Hepatocyte (in vitro differentiated cells): ENCODE results near the gene APEX1. TPM values are rescaled to one million over a fixed set of nuclear protein-coding genes. Genes with fewer than 3 reads are reported as not detected.

Experiments used
- DNase-seq: peaks from one replicate; pipeline ENCODE4 v3.0.0-alpha.2; 2016; ENCODE audit warnings: low spot score
- H2AFZ ChIP-seq: fragments of 200-600 bp; sonication (generic); 2 replicates; pipeline ENCODE4 v1.6.0; 2016; ENCODE audit warnings: antibody characterized with exemption, mild to moderate bottlenecking
- H3K27ac ChIP-seq: fragments of 200-600 bp; sonication (generic); 2 replicates; pipeline ENCODE4 v1.5.1; 2016; ENCODE audit warnings: mild to moderate bottlenecking
- H3K27me3 ChIP-seq: fragments of 200-600 bp; sonication (generic); 2 replicates; pipeline ENCODE4 v1.6.1; 2016
- H3K36me3 ChIP-seq: fragments of 200-600 bp; sonication (generic); replicated peaks from 2 replicates; pipeline ENCODE4 v1.5.1; 2016; ENCODE audit warnings: low read depth; ENCODE audit not compliant: insufficient read depth
- H3K4me1 ChIP-seq: fragments of 200-600 bp; sonication (generic); 2 replicates; pipeline ENCODE4 v1.5.1; 2016; ENCODE audit warnings: mild to moderate bottlenecking, moderate library complexity; ENCODE audit not compliant: insufficient read depth
- H3K4me2 ChIP-seq: fragments of 200-600 bp; sonication (generic); 2 replicates; pipeline ENCODE4 v1.6.0; 2016
- H3K4me3 ChIP-seq: fragments of 200-600 bp; sonication (generic); 2 replicates; pipeline ENCODE4 v1.5.1; 2016; ENCODE audit warnings: mild to moderate bottlenecking
- H3K79me2 ChIP-seq: fragments of 200-600 bp; sonication (generic); 2 replicates; pipeline ENCODE4 v1.6.0; 2017; ENCODE audit warnings: mild to moderate bottlenecking
- H3K9me2 ChIP-seq: fragments of 200-600 bp; sonication (generic); replicated peaks from 2 replicates; pipeline ENCODE4 v1.6.0; 2017; ENCODE audit warnings: mild to moderate bottlenecking; ENCODE audit not compliant: insufficient read depth
- H3K9me3 ChIP-seq: fragments of 200-600 bp; sonication (generic); 2 replicates; pipeline ENCODE4 v1.5.1; 2016; ENCODE audit warnings: low read depth, mild to moderate bottlenecking
- H4K20me1 ChIP-seq: fragments of 200-600 bp; sonication (generic); 2 replicates; pipeline ENCODE4 v1.6.0; 2016; ENCODE audit warnings: mild to moderate bottlenecking; ENCODE audit not compliant: insufficient read depth, poor library complexity, severe bottlenecking
- EZH2 ChIP-seq: fragments of 200-600 bp; sonication (generic); IDR thresholded peaks from 2 replicates; pipeline ENCODE4 v1.6.1; 2016; ENCODE audit warnings: antibody characterized with exemption, mild to moderate bottlenecking, borderline replicate concordance
- EZH2phosphoT487 ChIP-seq: fragments of 200-600 bp; sonication (generic); IDR thresholded peaks from one replicate; pipeline ENCODE4 v1.6.1; 2018; ENCODE audit warnings: antibody characterized with exemption, mild to moderate bottlenecking, low read depth, moderate library complexity; ENCODE audit not compliant: unreplicated experiment, severe bottlenecking
- WGBS: methylation state at CpG from one replicate; pipeline ENCODE4 v1.1.6; 2016; ENCODE audit warnings: low lambda C conversion rate; ENCODE audit errors: missing lambda C conversion rate; 5-methylcytosine and 5-hydroxymethylcytosine counted together
- polyA plus RNA-seq: library from polyadenylated mRNA; unstranded; fragments of >200 nt; fragmentation: Nextera tagmentation; extraction: Ambion mirVana; gene quantifications from 2 replicates; pipeline ENCODE4 v1.2.1, GENCODE V29; 2016
- total RNA-seq: library from RNA; depleted of rRNA; stranded (reverse); fragments of >200 nt; gene quantifications from 2 replicates; pipeline ENCODE4 v1.2.3, GENCODE V29; 2014
- TF ChIP-seq, protein P1 (sequence below): fragments of 200-600 bp; sonication (generic); IDR thresholded peaks from 2 replicates; pipeline ENCODE4 v1.5.1; 2016; ENCODE audit warnings: antibody characterized with exemption, mild to moderate bottlenecking; ENCODE audit not compliant: poor library complexity

APEX1 gene
- total and polyA plus RNA-seq, 2 experiments from 2014 or later, result 56.5 to 147 TPM

DNA sequence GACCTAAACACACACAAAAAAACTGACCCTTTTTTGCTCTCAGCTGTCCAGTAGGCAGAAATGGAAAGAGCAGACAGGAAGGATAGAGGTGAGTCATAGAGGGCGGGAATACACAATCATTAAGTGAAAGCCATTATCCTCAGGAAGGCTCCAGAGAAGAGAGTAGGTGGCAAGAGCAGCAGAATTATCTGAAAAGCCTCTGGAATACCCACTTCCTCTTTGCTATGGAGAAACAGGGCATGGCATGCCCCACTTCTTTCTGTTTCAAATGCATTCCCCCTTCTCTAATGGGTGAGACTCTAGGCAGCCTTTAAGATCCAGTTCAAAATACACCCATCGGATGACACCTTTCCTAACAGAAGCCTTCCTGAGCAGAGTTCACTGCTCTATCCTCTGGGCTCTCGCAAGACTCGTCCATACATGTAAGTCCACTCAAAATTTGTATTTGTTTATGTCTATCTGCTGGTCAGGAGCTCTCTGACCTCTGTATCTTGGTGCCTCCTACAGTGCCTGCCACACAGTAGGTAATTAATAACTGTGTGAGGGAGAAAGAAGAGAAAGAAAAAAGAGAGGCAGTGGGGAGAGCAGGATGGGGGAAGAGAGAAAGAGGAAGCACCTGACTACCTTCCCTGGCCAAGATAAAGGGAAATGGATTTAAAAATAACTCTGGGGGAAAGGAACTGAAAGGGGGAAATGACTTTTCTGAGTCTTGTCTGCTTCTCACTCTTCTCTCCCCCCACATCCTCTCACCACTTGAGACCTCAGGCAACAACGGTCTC, 27.6 kb upstream of the APEX1 start:
- WGBS, result 76% methylated on average over 5 of the region's 5 CpGs
- no peaks in the 10 kb centered on the region for H3K9me3 ChIP-seq
- DNase-seq, result peak; percentile 61
- H3K36me3 ChIP-seq, result no peaks in the 10 kb centered on the region
- no peaks in the 10 kb centered on the region for H4K20me1 ChIP-seq
- no peaks in the 10 kb centered on the region for H3K9me2 ChIP-seq
- peaks cover 5% of the 10 kb centered on the region for H3K4me1 ChIP-seq
- TF ChIP-seq EZH2, result no peak
- TF ChIP-seq EZH2phosphoT487, result no peak
- TF ChIP-seq, protein P1, sequence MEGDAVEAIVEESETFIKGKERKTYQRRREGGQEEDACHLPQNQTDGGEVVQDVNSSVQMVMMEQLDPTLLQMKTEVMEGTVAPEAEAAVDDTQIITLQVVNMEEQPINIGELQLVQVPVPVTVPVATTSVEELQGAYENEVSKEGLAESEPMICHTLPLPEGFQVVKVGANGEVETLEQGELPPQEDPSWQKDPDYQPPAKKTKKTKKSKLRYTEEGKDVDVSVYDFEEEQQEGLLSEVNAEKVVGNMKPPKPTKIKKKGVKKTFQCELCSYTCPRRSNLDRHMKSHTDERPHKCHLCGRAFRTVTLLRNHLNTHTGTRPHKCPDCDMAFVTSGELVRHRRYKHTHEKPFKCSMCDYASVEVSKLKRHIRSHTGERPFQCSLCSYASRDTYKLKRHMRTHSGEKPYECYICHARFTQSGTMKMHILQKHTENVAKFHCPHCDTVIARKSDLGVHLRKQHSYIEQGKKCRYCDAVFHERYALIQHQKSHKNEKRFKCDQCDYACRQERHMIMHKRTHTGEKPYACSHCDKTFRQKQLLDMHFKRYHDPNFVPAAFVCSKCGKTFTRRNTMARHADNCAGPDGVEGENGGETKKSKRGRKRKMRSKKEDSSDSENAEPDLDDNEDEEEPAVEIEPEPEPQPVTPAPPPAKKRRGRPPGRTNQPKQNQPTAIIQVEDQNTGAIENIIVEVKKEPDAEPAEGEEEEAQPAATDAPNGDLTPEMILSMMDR, result no peak
- H3K27ac ChIP-seq, result peak overlapping the region; percentile 85
- peak overlapping the region; percentile 65 for H3K4me2 ChIP-seq
- H3K27me3 ChIP-seq, result no peaks in the 10 kb centered on the region
- peak overlapping the region; percentile 4 for H2AFZ ChIP-seq
- no peaks in the 10 kb centered on the region for H3K79me2 ChIP-seq
- H3K4me3 ChIP-seq, result no peak overlapping the region

DNA sequence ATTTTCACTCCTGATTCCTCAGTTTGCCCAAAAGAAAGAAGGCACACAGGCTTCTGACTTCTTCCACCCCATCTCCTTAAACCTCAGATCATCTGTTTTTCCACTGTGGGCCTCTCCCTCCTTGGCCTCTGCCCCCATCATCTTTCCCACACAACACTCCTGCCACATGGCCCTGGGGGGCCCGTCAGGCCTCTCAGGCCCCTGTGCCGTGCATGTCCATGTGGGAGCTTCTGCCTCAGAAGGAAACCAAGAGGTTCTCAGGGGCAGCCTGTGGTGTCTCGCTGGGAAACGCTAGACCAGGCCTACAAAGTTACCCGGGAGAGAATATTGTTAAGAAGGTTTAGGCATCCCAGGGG, 27.0 kb upstream of the APEX1 start:
- Histone ChIP-seq H3K79me2 (no peaks in the 10 kb centered on the region), H3K36me3 (no peaks in the 10 kb centered on the region), H4K20me1 (no peaks in the 10 kb centered on the region), H3K9me2 (no peaks in the 10 kb centered on the region), H3K4me1 (peaks cover 5% of the 10 kb centered on the region), H2AFZ (no peak overlapping the region), H3K9me3 (no peaks in the 10 kb centered on the region), H3K27ac (peak overlapping the region; percentile 85), H3K4me2 (peak overlapping the region; percentile 65), H3K27me3 (no peaks in the 10 kb centered on the region), H3K4me3 (no peak overlapping the region)
- TF ChIP-seq, protein P1, result no peak
- no peak for TF ChIP-seq EZH2phosphoT487
- TF ChIP-seq EZH2, result no peak
- no peak for DNase-seq
- whole genome bisulfite sequencing, result 88% methylated on average over 5 of the region's 5 CpGs

DNA sequence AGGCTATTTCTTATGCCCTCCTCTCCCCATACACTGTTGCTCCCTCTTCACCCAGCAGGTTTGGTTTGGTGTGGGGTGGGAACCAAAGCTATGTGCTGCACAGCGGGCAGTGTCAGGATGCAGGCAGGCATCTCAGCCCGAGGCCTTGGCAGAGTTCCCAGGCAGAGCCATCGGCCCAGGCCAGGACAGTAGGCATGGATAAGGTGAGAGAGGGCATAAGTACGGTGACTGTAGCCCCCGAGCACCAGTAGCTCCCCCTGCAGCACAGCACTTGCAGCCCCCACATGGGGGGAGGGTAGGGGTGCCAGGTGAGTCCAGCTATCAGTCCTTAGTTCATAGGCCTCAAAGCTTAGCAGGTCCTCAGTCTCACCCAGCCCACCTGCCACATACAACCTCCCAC, 26.2 kb upstream of the APEX1 start:
- peaks cover 5% of the 10 kb centered on the region for H3K4me1 ChIP-seq
- H3K9me3 ChIP-seq, result no peaks in the 10 kb centered on the region
- no peak overlapping the region for H3K4me3 ChIP-seq
- H3K27ac ChIP-seq, result no peak overlapping the region
- H3K27me3 ChIP-seq, result no peaks in the 10 kb centered on the region
- H2AFZ ChIP-seq, result no peak overlapping the region
- H3K9me2 ChIP-seq, result no peaks in the 10 kb centered on the region
- no peak overlapping the region for H3K4me2 ChIP-seq
- no peak for DNase-seq
- no peaks in the 10 kb centered on the region for H4K20me1 ChIP-seq
- H3K36me3 ChIP-seq, result no peaks in the 10 kb centered on the region
- no peaks in the 10 kb centered on the region for H3K79me2 ChIP-seq
- 77% methylated on average over 5 of the region's 5 CpGs for WGBS
- TF ChIP-seq, protein P1, result no peak
- TF ChIP-seq EZH2 (no peak), EZH2phosphoT487 (no peak)
